SW 1271 (cell line): ENCODE results near the gene PEDS1.
"Not testable (repeated sequence)": the region's sequence is repeated elsewhere in the genome, so short reads cannot be mapped to it uniquely, and the experiment has no call there.

Experiments used
- DNase-seq, 2 experiments: peaks; one replicate each; lab custom pipeline; 2025; lab: John Stamatoyannopoulos, UW

The PEDS1 gene

DNA sequence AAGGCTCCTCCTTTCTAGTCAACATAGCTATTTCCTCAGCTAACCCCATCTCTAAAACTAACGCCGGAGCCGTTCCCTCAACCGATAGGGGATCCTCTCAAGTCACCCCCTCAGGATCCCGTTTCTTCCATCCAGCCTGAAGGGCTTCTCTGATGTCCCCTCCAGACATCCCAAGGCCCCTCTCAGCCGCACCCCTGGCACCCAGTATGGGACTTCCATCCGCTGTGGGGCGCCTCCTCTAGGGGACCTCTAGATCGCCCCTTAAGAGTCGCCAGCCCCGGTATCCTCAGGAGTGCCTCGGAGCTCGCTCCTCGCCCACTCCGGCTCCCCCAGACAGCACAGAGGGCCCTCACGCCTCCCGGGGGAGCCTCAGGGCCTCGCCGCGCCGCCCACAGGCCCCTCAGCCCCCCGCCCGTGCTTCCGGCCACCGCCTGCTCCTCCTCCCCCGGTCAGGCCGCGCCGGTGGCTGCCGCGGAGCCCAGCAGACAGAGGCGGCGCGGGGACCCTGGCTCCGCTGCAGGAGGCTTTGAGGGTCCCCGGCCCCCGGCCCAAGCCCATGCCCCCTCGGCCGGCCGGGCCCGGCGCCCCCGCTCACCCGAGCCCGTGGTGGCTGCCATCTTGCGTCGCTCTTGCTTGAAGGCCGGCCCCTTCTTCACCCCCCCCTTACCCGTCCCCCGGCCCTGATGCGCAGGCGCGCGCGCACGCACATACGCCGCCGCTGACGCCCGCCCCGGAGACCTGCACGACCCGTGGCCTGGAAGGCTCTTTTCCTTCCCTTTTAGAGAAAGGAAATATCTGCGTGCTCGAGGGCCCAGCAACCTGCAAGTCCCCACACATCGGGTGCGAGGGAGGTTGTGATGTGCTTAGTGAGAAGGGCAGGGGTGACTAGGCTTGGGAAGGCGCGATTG is 40.8 kb downstream of the PEDS1 start, which contains the start of gene UBE2V1:
UBE2V1 (minus strand) TSS at position 639 of the 908 bp plus-strand sequence; CDS start at position 617, 22 bp downstream.
- peak; percentile 49 to 69 for DNase-seq

DNA sequence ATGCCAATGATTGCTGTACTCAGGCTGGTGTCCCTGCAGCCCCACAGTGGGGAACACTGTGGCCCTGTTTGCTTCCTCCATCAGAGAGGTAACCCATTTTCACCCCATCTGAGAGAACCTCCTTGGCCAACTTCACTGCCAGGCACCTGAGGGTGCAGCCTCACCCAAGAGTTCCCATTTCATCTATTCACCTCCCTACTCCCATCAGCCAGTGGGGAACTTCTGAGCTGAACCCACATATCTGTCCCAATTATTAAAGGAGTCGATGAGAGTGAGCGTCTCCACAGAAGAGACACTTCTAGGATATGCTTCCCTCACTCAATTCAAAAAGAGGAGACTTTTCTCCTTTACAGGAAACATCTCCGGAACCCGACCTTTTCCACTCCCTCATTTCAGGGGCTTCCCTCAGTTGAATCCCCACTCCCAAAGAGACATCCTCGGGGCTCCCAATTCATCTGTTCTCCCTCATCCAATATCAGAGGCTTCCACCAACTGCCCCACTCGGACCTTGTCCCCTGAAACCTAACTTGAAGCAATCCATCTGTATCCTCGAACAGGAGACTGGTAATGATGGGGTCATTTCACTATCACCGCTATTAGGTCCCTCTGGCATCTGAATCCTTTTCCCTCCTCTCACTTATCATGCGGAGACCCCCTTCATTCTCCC is 41.6 kb downstream of the PEDS1 start:
- DNase-seq, result no peak

DNA sequence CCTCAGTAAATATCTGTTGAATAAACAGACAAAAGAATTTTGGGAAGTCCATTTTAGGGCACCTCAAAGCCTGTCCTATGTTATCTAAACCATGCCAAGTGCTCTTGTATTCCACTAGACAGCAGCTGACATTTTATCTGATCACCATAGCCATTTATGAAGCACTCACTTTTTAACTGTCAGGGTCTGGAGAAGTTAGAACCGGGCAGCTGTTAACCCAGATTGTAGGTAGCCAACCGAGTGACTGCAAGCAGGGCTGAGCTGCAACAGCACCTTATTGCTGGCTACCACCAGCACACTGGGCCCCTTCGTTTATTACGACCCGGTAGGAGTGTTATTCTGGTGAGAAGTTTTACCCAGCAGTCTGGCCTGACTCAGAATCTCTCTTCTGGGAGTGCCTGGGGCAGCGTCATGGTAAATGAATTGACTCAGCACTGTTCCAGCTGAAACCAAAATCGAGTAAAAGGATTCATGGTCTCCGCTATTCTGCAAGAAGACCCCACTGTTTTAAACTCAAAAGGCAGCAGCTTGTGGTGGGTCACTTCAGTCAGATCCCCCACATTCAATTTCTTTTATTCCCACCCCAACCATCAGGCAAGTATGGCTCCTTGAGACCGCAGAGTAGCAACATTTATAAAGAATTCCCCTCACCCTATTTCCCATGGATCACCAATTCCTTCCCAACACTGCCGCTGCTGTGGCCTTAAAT is 42.2 kb downstream of the PEDS1 start:
- DNase-seq, result no peak

DNA sequence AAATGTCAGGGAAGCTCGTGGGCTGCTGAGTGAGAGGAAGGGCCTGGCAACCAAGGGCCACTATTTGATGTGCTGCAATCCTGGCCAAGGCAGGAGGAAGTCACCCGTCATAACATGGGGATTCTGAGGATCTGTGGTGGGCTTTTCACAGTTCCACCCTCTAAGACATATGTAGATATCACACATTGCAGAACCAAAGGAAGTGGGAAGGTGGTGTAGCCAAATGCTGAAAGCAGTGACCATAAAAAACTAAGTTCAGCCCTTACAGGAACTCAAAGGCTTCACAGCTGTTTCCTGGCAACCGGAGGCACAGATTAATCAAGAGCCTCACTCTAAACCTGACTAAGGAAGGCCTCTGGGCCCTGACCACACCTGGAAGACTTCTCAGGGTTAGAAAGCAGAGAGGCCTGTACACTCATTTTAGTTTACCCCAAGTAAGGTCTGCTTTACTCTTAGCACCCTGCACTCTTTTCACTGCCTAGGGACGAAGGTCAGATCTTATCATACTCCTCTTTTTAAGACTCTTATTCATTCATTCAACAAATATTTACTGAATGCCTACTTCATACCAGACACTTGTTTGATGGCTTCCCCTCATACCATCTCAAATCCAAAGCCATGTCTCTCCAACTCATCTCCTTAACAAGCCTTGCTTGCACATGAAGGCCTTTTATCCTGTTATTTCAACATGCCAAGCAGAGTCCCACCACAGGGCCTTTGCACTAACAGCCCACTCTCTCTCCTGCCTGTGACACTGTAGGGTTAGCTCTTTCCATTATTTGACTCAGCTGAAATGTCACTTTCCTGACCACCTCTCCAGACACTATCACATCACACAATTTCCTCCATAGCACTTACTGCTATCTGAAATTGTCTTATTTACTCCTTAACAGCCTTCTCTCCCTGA is 43.1 kb downstream of the PEDS1 start:
- no peak for DNase-seq

DNA sequence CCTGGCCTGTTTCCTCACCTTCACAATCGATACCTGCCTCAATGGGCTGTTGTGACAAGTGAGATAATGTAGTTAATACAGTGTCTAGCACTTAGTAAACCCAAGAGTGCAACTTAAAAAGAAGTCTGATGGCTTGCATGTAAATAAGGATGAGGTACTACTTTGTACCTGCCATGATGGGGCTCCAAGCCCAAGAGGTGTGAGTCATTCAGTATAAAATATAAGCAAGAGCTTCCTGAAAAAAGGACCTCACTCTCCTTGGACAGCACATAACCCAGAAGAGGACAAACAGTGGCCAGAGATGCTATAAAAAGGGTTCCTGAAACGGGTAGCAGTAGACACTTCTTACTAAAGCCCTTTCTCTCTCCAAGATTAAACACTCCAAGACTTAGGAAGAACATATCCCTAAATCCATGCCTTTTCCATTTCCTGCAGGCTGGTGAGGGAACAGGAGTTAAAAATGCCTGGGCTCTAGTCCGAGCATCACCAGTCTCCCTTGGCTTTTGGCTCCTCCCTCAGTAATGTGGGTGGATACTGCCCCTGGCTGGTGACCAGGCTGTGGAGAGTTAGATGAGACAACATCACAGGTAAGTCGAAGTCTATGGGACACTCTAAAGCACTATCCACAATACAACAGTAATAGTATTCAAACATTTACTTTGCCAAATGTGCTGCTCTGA is 44.8 kb downstream of the PEDS1 start:
- no peak for DNase-seq

DNA sequence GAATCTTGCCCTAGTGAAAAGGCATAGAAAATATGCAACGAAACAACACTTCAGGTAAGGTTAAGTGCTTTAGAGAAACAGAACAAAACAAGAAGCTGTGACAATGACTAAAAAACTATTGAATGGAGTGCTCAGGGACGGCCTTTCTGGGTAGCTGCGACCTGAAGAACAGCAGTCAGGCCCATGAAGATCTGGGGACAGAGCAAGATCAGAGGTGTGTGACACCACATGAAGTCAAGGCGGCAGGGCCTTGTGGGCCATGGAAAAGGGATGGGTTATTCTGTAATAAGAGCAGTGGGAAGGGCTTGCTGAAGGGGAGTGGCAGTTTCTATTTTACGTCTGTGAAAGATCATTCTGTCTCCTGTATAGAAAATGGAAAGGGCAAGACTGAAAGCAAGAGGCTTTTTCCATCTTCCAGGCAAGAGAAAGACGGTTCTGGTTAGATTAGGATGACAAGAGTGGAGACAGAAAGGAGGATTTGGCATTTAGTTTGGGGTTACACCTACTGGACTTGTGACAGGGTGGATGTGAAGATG is 45.7 kb downstream of the PEDS1 start:
- DNase-seq, result no peak

DNA sequence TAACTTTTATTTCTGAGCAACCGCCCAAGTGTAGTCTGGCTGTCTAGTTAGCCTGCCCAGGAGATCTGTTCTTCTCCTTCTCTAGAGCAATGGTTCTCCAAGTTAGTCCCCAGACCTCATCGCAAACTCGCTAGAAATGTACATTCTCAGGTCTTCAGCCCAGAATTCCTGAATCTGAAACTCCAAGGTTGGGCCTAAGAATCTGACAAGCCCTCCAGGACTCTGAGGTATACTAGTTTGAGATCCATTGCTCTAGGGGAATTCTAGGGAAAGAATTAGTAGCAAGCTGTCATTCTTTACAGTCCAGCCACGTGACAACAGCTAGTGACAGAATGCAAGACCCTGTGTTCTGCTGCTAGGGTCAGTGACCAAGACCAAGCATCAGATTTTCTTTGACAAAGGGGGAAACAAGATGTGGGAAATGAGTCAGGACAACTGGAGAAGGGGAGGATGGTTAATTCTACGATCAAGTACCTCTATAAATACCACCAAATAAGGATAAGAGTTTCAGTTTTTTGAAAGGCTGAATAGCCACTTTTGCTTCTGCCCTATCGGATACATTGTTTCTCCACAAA is 46.4 kb downstream of the PEDS1 start:
- no peak for DNase-seq

DNA sequence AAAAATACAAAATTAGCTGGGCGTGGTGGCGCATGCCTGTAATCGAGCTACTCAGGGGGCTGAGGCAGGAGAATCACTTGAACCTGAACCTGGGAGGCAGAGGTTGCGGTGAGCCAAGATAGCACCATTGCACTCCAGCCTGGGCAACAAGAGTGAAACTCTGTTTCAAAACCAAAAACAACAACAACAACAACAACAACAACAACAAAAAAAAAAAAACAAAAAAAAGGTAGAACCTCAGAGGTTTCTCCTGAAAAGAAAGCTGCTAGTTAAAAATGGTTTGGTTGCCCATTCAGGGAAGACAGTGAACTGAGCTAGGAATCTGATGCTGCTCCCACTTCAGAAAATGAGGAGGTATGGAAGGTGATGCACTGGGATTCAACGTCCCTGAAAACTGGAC is 46.9 kb downstream of the PEDS1 start:
- not testable (repeated sequence) for DNase-seq
